Measurements from ENCODE around the gene RCE1.
A peak's percentile ranks its signal among the peaks of the same experiment; 100 is the strongest.

RCE1 gene

DNA sequence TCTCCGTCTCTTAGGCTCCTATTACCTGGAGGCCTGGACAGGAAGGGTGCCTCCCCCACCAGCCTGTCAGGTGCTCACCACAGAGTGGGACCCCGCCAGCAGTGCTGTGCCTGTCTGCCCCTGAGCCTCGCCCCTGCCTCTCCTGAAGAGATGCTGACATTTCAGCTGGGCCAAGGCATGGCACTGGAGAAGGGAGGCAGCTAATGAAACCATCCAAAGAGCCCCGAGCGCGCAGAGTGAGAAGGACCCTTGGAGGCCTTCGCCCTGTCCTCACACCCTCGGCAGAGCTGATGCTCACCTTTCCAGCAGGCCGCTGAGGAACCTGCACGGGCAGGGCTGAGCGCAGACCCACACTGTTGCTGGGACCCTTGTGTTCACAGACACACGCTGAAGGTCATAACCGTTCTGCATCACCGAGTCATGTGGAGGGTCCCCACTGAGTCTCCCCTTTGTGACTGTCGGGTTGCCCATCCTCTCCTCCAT, 11.5 kb downstream of the RCE1 start:
- no peaks in the 10 kb centered on the region for H3K36me3 ChIP-seq (ENCODE audit: control insufficient read depth, insufficient read depth, low read length)
- no peaks in the 10 kb centered on the region for H3K27me3 ChIP-seq (ENCODE audit: control insufficient read depth, insufficient read depth, low read length)
- H3K9ac ChIP-seq (ENCODE audit: low read length): no peak overlapping the region
- no peak overlapping the region for H3K27ac ChIP-seq (ENCODE audit: low read depth, low read length)
- peaks cover 5% of the 10 kb centered on the region for H3K4me1 ChIP-seq (ENCODE audit: control insufficient read depth, insufficient read depth, low read length)
- H3K4me3 ChIP-seq (ENCODE audit: low read length): no peak overlapping the region

DNA sequence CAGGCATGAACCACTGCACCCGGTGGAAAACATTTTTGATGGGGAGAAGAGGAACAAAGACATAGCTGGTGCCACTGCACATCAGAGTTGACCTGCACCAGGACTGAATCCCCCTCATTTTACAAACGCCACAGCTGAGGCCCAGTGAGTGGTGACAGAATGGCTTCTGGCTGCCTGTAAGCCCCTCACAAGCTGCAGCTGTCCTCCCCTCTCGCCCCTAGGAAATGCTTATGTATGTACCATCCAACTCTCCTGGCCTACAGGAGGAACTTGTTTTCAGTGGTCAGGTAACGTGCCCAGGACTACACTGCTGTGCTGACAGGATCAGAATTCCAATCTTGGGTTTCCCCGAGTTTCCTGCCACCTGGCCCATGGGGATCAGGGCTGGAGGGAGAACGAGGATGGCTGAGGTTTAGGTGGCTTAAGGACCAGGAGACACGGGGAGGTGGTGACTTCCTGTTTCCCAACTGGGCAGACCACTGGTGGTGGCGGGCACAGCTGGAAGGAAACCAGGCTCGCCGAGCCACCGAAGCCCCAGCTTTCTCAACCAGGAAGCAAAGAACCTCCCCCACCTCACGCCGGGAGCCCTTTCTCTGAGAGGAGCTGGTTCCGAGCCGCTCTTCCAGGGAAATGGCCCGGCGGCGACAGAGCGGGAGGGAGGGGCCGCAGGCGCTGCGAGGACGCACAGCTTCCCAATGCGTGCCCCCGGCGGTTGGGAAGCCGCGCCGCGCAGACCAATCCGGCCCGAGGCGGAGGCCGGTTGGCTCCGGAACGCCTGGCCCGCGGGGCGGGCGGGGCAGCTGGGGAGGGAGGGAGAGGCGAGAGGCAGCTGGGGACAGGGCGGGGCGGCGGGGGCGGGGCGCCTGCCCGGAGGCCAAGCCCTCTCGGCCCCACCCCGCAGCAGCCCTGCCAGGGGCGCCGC, 12.6 kb downstream of the RCE1 start:
- H3K27ac ChIP-seq (ENCODE audit: low read depth, low read length): peak overlapping the region; percentile 83
- H3K27me3 ChIP-seq (ENCODE audit: control insufficient read depth, insufficient read depth, low read length): no peaks in the 10 kb centered on the region
- H3K4me1 ChIP-seq (ENCODE audit: control insufficient read depth, insufficient read depth, low read length): peaks cover 5% of the 10 kb centered on the region
- peak overlapping the region; percentile 95 for H3K4me3 ChIP-seq (ENCODE audit: low read length)
- H3K9ac ChIP-seq (ENCODE audit: low read length): peak overlapping the region; percentile 82
- no peaks in the 10 kb centered on the region for H3K36me3 ChIP-seq (ENCODE audit: control insufficient read depth, insufficient read depth, low read length)

DNA sequence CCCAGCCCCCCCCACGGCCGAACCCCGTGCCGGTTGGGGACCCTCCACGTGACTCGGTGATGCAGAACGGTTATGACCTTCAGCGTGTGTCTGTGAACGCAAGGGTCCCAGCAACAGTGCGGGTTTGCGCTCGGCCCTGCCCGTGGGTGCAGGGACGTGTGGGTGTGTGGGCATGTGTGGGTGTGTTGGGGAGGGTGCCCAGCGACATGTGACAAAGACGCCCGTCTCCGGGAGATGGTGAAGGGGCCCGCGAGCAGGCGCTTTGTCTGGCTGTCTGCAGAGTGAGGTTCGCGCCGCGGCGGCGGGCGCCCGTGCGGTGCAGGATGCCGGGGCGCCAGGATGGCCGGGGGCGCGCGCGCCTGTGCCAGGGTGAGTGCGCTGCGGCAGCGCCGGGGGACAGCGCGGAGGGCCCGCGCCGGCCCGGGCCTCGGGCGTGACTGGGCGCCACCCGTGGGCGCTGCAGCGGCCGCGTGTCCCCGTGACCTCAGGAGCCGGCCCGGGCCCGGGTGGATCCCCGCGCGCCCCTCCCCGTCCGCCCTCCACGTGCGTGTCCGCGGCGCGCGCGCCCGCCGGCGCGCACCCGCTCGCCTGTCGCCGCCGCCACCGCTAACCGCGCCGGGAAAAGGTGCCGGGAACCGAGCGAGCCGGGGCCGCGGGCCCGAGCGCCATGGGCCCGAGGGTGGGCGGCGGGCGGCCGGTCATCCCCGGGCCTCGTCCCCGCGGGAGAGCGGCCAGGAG, 13.4 kb downstream of the RCE1 start, which contains the start of gene LRFN4:
TSS of gene LRFN4 (plus strand) at position 569 of the 738 bp plus-strand sequence. CDS start 681 bp downstream, outside the sequence.
- H3K27ac ChIP-seq (ENCODE audit: low read depth, low read length): peak within 1 kb of the TSS; percentile 83
- H3K4me3 ChIP-seq (ENCODE audit: low read length): peak within 1 kb of the TSS; percentile 95
- H3K9ac ChIP-seq (ENCODE audit: low read length): peak within 1 kb of the TSS; percentile 82
- H3K27me3 ChIP-seq (ENCODE audit: control insufficient read depth, insufficient read depth, low read length): no peaks in the 10 kb centered on the region
- H3K36me3 ChIP-seq (ENCODE audit: control insufficient read depth, insufficient read depth, low read length): no peaks in the 10 kb centered on the region
- H3K4me1 ChIP-seq (ENCODE audit: control insufficient read depth, insufficient read depth, low read length): peaks cover 5% of the 10 kb centered on the region

DNA sequence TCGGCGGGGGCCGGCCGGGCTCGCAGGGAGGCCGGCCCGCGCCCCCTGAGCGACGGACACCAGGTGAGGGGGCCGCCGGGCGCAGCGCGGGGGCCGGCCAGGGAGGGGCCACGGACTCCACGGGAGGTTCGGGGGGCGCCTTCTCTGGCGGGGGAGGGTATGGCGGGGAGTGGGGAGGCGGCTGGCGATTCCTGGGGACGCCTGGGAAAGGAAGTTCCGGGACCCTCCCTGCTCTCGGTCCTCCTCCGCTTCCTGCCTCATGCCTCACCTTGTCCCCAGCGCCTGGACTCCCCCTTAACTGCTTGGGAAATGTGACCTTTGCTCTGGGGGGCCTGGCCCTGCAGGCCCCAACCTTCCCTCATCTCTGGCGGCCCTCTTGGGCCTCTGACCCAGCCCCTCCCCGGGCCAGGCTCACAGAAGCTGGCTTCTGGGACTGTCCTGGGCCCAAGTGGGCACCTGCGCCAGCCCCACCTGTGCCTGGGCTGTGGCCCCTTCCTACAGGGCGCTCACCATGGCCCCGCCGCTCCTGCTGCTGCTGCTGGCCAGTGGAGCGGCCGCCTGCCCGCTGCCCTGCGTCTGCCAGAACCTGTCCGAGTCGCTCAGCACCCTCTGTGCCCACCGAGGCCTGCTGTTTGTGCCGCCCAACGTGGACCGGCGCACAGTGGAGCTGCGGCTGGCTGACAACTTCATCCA, 14.1 kb downstream of the RCE1 start:
- Histone ChIP-seq H3K27ac (ENCODE audit: low read depth, low read length) (no peak overlapping the region), H3K4me1 (ENCODE audit: control insufficient read depth, insufficient read depth, low read length) (peaks cover 5% of the 10 kb centered on the region), H3K27me3 (ENCODE audit: control insufficient read depth, insufficient read depth, low read length) (no peaks in the 10 kb centered on the region), H3K36me3 (ENCODE audit: control insufficient read depth, insufficient read depth, low read length) (no peaks in the 10 kb centered on the region), H3K9ac (ENCODE audit: low read length) (no peak overlapping the region), H3K4me3 (ENCODE audit: low read length) (peak overlapping the region; percentile 33)

GRCh38 chr11:66857927-66858185, 14.6 kb downstream of the RCE1 start:
- no peak overlapping the region for H3K4me3 ChIP-seq (ENCODE audit: low read length)
- no peaks in the 10 kb centered on the region for H3K36me3 ChIP-seq (ENCODE audit: control insufficient read depth, insufficient read depth, low read length)
- H3K9ac ChIP-seq (ENCODE audit: low read length): no peak overlapping the region
- no peaks in the 10 kb centered on the region for H3K27me3 ChIP-seq (ENCODE audit: control insufficient read depth, insufficient read depth, low read length)
- peaks cover 5% of the 10 kb centered on the region for H3K4me1 ChIP-seq (ENCODE audit: control insufficient read depth, insufficient read depth, low read length)
- no peak overlapping the region for H3K27ac ChIP-seq (ENCODE audit: low read depth, low read length)

DNA sequence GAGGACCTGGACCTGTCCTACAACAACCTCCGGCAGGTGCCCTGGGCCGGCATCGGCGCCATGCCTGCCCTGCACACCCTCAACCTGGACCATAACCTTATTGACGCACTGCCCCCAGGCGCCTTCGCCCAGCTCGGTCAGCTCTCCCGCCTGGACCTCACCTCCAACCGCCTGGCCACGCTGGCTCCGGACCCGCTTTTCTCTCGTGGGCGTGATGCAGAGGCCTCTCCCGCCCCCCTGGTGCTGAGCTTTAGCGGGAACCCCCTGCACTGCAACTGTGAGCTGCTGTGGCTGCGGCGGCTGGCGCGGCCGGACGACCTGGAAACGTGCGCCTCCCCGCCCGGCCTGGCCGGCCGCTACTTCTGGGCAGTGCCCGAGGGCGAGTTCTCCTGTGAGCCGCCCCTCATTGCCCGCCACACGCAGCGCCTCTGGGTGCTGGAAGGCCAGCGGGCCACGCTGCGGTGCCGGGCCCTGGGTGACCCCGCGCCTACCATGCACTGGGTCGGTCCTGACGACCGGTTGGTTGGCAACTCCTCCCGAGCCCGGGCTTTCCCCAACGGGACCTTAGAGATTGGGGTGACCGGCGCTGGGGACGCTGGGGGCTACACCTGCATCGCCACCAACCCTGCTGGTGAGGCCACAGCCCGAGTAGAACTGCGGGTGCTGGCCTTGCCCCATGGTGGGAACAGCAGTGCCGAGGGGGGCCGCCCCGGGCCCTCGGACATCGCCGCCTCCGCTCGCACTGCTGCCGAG, 15.1 kb downstream of the RCE1 start:
- Histone ChIP-seq H3K9ac (ENCODE audit: low read length) (no peak overlapping the region), H3K27ac (ENCODE audit: low read depth, low read length) (no peak overlapping the region), H3K4me1 (ENCODE audit: control insufficient read depth, insufficient read depth, low read length) (peaks cover 5% of the 10 kb centered on the region), H3K36me3 (ENCODE audit: control insufficient read depth, insufficient read depth, low read length) (no peaks in the 10 kb centered on the region), H3K27me3 (ENCODE audit: control insufficient read depth, insufficient read depth, low read length) (no peaks in the 10 kb centered on the region), H3K4me3 (ENCODE audit: low read length) (no peak overlapping the region)

DNA sequence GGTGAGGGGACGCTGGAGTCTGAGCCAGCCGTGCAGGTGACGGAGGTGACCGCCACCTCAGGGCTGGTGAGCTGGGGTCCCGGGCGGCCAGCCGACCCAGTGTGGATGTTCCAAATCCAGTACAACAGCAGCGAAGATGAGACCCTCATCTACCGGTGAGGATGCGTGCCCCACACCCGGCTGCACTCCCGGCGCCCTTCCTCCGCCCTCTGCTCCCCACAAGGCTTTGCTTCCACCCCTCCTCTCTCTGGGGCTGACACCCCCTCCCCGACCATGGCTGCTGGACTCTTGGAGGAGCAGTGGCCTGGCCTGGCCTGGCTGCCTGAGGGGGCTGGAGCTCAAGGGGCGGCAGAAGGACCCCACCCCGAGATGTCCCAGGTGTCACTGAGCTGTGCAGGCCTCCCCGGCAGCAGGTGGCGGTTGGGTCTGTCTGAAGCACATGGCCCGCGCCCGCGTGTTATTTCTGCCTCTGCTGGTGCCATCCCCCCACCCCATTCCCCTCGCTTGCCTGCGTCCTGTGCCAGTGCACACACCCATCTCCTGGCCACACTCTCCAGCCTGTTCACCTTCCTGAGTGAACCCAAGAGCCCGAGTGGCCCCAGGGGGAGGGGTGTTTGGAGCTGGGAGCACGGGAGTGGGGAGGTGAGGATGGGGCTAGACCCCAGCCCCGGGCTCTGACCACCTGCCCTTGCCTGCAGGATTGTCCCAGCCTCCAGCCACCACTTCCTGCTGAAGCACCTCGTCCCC, 15.9 kb downstream of the RCE1 start:
- Histone ChIP-seq H3K4me1 (ENCODE audit: control insufficient read depth, insufficient read depth, low read length) (peaks cover 5% of the 10 kb centered on the region), H3K27me3 (ENCODE audit: control insufficient read depth, insufficient read depth, low read length) (no peaks in the 10 kb centered on the region), H3K4me3 (ENCODE audit: low read length) (no peak overlapping the region), H3K9ac (ENCODE audit: low read length) (no peak overlapping the region), H3K36me3 (ENCODE audit: control insufficient read depth, insufficient read depth, low read length) (no peaks in the 10 kb centered on the region), H3K27ac (ENCODE audit: low read depth, low read length) (no peak overlapping the region)

- Histone ChIP-seq H3K36me3 (ENCODE audit: control insufficient read depth, insufficient read depth, low read length) (no peaks in the 10 kb centered on the region), H3K27ac (ENCODE audit: low read depth, low read length) (no peak overlapping the region), H3K4me3 (ENCODE audit: low read length) (no peak overlapping the region), H3K4me1 (ENCODE audit: control insufficient read depth, insufficient read depth, low read length) (peaks cover 5% of the 10 kb centered on the region), H3K9ac (ENCODE audit: low read length) (no peak overlapping the region), H3K27me3 (ENCODE audit: control insufficient read depth, insufficient read depth, low read length) (no peaks in the 10 kb centered on the region)
Measured at GRCh38 chr11:66859686-66860448, 16.6 kb downstream of the RCE1 start.

- no peaks in the 10 kb centered on the region for H3K27me3 ChIP-seq (ENCODE audit: control insufficient read depth, insufficient read depth, low read length)
- H3K27ac ChIP-seq (ENCODE audit: low read depth, low read length): no peak overlapping the region
- no peaks in the 10 kb centered on the region for H3K36me3 ChIP-seq (ENCODE audit: control insufficient read depth, insufficient read depth, low read length)
- H3K9ac ChIP-seq (ENCODE audit: low read length): no peak overlapping the region
- H3K4me1 ChIP-seq (ENCODE audit: control insufficient read depth, insufficient read depth, low read length): peaks cover 4% of the 10 kb centered on the region
- H3K4me3 ChIP-seq (ENCODE audit: low read length): no peak overlapping the region
Measured at GRCh38 chr11:66860449-66860831, 17.2 kb downstream of the RCE1 start.

DNA sequence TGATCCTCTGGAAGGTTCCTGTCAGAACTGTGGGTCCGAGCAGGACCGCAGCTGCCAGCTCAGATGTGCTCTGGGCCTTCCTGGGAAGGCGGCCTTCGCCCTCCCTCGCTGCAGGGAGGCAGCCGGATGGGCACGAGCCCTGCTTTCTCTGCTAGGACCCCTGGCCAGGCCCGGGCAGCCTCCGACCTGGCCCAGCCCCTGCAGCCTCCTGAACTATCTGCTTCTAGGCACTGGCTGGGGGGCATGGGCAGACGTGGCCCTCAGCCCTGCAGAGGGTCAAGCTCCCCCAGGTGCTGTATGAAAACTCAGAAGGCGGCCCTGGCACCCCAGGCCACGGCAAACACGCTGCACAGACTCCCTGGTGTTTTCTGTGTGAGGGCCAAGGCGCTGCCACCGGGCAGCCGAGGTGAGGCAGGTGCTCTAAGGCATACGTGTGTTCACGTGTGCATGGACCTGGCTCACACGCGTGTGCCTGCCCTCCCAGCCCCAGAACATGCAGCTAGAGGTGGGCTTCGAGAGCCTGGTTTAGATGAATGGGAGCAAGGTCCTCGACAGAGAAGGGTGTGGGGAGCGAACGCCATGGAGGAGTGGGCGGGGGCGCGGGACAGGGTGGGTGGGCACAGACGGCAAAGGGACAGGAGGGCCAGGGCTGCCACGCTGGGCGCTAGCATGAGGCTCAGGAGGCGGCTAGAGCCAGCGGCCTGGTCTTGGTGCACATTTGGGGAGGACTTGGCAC, 18.0 kb downstream of the RCE1 start:
- no peaks in the 10 kb centered on the region for H3K4me1 ChIP-seq (ENCODE audit: control insufficient read depth, insufficient read depth, low read length)
- H3K36me3 ChIP-seq (ENCODE audit: control insufficient read depth, insufficient read depth, low read length): no peaks in the 10 kb centered on the region
- H3K27ac ChIP-seq (ENCODE audit: low read depth, low read length): no peak overlapping the region

More for the DNA sequence above, 18.0 kb downstream of the RCE1 start:
- Histone ChIP-seq H3K27me3 (ENCODE audit: control insufficient read depth, insufficient read depth, low read length) (no peaks in the 10 kb centered on the region), H3K4me3 (ENCODE audit: low read length) (no peak overlapping the region), H3K9ac (ENCODE audit: low read length) (no peak overlapping the region)

Data from rectal smooth muscle tissue (tissue), 1 donor.